Head of caudate nucleus (tissue), 42 donors: ENCODE data around the gene NME3.
A peak's percentile ranks its signal among the peaks of the same experiment; 100 is the strongest.

ENCODE experiments used
- DNase-seq, 42 donors: peaks; one replicate each; pipeline versions ENCODE4 v3.0.0 to v3.0.0-alpha.2; 2020 to 2021; ENCODE audit warnings: mixed read lengths in 7 of 42
- intact Hi-C: fragments of 100-400 bp; cut with DNase I; formaldehyde crosslinking; loops from one replicate; pipeline ENCODE4 v1.15.0; 2022

Gene NME3

GRCh38 chr16:1794908-1795666, 23.7 kb upstream of the NME3 start:
- DNase-seq = no peak
- intact Hi-C loops = no loop called here

- DNase-seq = no peak
- intact Hi-C loops = no loop called here
Observed at GRCh38 chr16:1794221-1794871, 23.0 kb upstream of the NME3 start.

GRCh38 chr16:1793578-1794220, 22.4 kb upstream of the NME3 start, which contains the start of gene IGFALS:
TSS of gene IGFALS (minus strand) at chr16:1793705. CDS start at chr16:1793652, 53 bp downstream.
- no peak for DNase-seq
- intact Hi-C loops = no loop called here

- intact Hi-C loops = no loop called here
Observed at GRCh38 chr16:1792836-1793577, 21.7 kb upstream of the NME3 start.

GRCh38 chr16:1791943-1792812, 20.8 kb upstream of the NME3 start:
- intact Hi-C loops = no loop called here
- DNase-seq = no peak

More at GRCh38 chr16:1792836-1793577, 21.7 kb upstream of the NME3 start:
- DNase-seq = no peak

- intact Hi-C loops = no loop called here
- DNase-seq = no peak
Observed at GRCh38 chr16:1791256-1791942, 20.1 kb upstream of the NME3 start.

GRCh38 chr16:1790611-1791255, 19.4 kb upstream of the NME3 start:
- intact Hi-C loops = no loop called here
- DNase-seq = no peak

- no peak for DNase-seq
- intact Hi-C loops = no loop called here
Observed at GRCh38 chr16:1790261-1790610, 18.9 kb upstream of the NME3 start.

- no peak for DNase-seq
- intact Hi-C loops = no loop called here
Observed at GRCh38 chr16:1789643-1790045, 18.3 kb upstream of the NME3 start.

- intact Hi-C loops = no loop called here
- DNase-seq = no peak
Observed at GRCh38 chr16:1788708-1789100, 17.4 kb upstream of the NME3 start.

- intact Hi-C loops = no loop called here
- DNase-seq = no peak
Observed at GRCh38 chr16:1788095-1788707, 16.9 kb upstream of the NME3 start.

GRCh38 chr16:1787322-1788094, 16.2 kb upstream of the NME3 start:
- DNase-seq = peak in 1 of 42 donors; percentile 6
- intact Hi-C loops = no loop called here

GRCh38 chr16:1787056-1787321, 15.6 kb upstream of the NME3 start:
- DNase-seq = no peak
- intact Hi-C loops = no loop called here

GRCh38 chr16:1786242-1787055, 15.1 kb upstream of the NME3 start:
- DNase-seq = no peak

GRCh38 chr16:1785846-1786170, 14.5 kb upstream of the NME3 start:
- no peak for DNase-seq
- intact Hi-C loops = no loop called here

More at GRCh38 chr16:1786242-1787055, 15.1 kb upstream of the NME3 start:
- intact Hi-C loops = no loop called here
